ENCODE results near the gene GTF2I.
"Not testable (repeated sequence)": the region's sequence is repeated elsewhere in the genome, so short reads cannot be mapped to it uniquely, and the experiment has no call there.

The GTF2I gene

GRCh38 chr7:74781746-74782145 lies 124.2 kb downstream of the GTF2I start:
- not testable (repeated sequence) for FAIRE-seq

GRCh38 chr7:74783595-74783994 lies 126.1 kb downstream of the GTF2I start:
- not testable (repeated sequence) for FAIRE-seq

- FAIRE-seq = not testable (repeated sequence)
These were observed 131.0 kb downstream of the GTF2I start for GRCh38 chr7:74788369-74789150.

- FAIRE-seq = not testable (repeated sequence)
These were observed 131.8 kb downstream of the GTF2I start for GRCh38 chr7:74789200-74789736.

GRCh38 chr7:74797848-74798622 lies 140.5 kb downstream of the GTF2I start:
- FAIRE-seq = not testable (repeated sequence)

- not testable (repeated sequence) for FAIRE-seq
These were observed 141.1 kb downstream of the GTF2I start for GRCh38 chr7:74798644-74799043.

Data from TTC549 (cell line).